HG02588 (cell line): ENCODE results near the gene C19orf81.

Experiments used
- ATAC-seq: cut with Tn5 transposase; IDR thresholded peaks from one replicate; pipeline ENCODE4 v1.9.1; 2021; ENCODE audit warnings: mild to moderate bottlenecking, moderate library complexity; ENCODE audit not compliant: unreplicated experiment

Gene C19orf81

GRCh38 chr19:50629194-50629593, 20.1 kb upstream of the C19orf81 start:
- no peak for ATAC-seq

GRCh38 chr19:50629801-50630200, 19.4 kb upstream of the C19orf81 start:
- ATAC-seq, result no peak

GRCh38 chr19:50632151-50632835, 17.0 kb upstream of the C19orf81 start:
- ATAC-seq, result no peak

- ATAC-seq, result no peak
Measured at GRCh38 chr19:50633359-50633758, 15.9 kb upstream of the C19orf81 start.

GRCh38 chr19:50633973-50634372, 15.3 kb upstream of the C19orf81 start:
- no peak for ATAC-seq

- ATAC-seq, result no peak
Measured at GRCh38 chr19:50636317-50637085, 12.7 kb upstream of the C19orf81 start.

- no peak for ATAC-seq
Measured at GRCh38 chr19:50638600-50638999, 10.6 kb upstream of the C19orf81 start.

- ATAC-seq, result no peak
Measured at GRCh38 chr19:50639121-50640112, 9.8 kb upstream of the C19orf81 start, which contains the start of gene SYT3. TSS of gene SYT3 (minus strand) at chr19:50639881. CDS start at chr19:50637411, 2,470 bp downstream.

- no peak for ATAC-seq
Measured at GRCh38 chr19:50640368-50640767, 8.9 kb upstream of the C19orf81 start.

- ATAC-seq, result no peak
Measured at GRCh38 chr19:50644315-50644915, 4.8 kb upstream of the C19orf81 start.

- ATAC-seq, result no peak
Measured at GRCh38 chr19:50645107-50645506, 4.1 kb upstream of the C19orf81 start.

- ATAC-seq, result no peak
Measured at GRCh38 chr19:50646074-50646807, 3.0 kb upstream of the C19orf81 start.

- no peak for ATAC-seq
Measured at GRCh38 chr19:50647879-50648615, 1.2 kb upstream of the C19orf81 start.

- ATAC-seq, result no peak
Measured at GRCh38 chr19:50648659-50649058, 586 bp upstream of the C19orf81 start.

GRCh38 chr19:50651174-50651573, 1.9 kb downstream of the C19orf81 start:
- ATAC-seq, result no peak

- no peak for ATAC-seq
Measured at GRCh38 chr19:50652722-50653121, 3.5 kb downstream of the C19orf81 start.

GRCh38 chr19:50654882-50655281, 5.6 kb downstream of the C19orf81 start:
- ATAC-seq, result no peak

GRCh38 chr19:50657222-50657669, 8.0 kb downstream of the C19orf81 start:
- ATAC-seq, result no peak
